Nephron (organoid): Measurements from ENCODE around the gene IFNGR1.

ENCODE experiments used
- H3K27ac Mint-ChIP-seq, 3 experiments: 2 replicates each; pipeline ENCODE4 v1.8.0; 2020; ENCODE audit warnings: mixed read lengths in 3 of 3, mild to moderate bottlenecking in 2 of 3, moderate library complexity in 1 of 3
- H3K27me3 Mint-ChIP-seq: 2 replicates; pipeline ENCODE4 v1.8.0; 2021; ENCODE audit warnings: low read depth, mild to moderate bottlenecking, moderate library complexity, mixed read lengths
- H3K36me3 Mint-ChIP-seq: 2 replicates; pipeline ENCODE4 v1.8.0; 2020; ENCODE audit warnings: low read depth, mixed read lengths
- H3K4me1 Mint-ChIP-seq: 2 replicates; pipeline ENCODE4 v1.8.0; 2020; ENCODE audit warnings: mixed read lengths
- H3K4me3 Mint-ChIP-seq, 3 experiments: 2 replicates each; pipeline ENCODE4 v1.8.0; 2020; ENCODE audit warnings: mild to moderate bottlenecking in 3 of 3, mixed read lengths in 3 of 3, moderate library complexity in 2 of 3
- H3K9me3 Mint-ChIP-seq: 2 replicates; pipeline ENCODE4 v1.8.0; 2020; ENCODE audit warnings: mixed read lengths
- TF ChIP-seq, protein P1 (sequence below), 3 experiments: fragments of 200-600 bp; sonication (generic); IDR thresholded peaks; one replicate each; pipeline ENCODE4 v1.5.0; 2021; ENCODE audit warnings: antibody characterized with exemption in 3 of 3; ENCODE audit not compliant: unreplicated experiment in 3 of 3

Gene IFNGR1

DNA sequence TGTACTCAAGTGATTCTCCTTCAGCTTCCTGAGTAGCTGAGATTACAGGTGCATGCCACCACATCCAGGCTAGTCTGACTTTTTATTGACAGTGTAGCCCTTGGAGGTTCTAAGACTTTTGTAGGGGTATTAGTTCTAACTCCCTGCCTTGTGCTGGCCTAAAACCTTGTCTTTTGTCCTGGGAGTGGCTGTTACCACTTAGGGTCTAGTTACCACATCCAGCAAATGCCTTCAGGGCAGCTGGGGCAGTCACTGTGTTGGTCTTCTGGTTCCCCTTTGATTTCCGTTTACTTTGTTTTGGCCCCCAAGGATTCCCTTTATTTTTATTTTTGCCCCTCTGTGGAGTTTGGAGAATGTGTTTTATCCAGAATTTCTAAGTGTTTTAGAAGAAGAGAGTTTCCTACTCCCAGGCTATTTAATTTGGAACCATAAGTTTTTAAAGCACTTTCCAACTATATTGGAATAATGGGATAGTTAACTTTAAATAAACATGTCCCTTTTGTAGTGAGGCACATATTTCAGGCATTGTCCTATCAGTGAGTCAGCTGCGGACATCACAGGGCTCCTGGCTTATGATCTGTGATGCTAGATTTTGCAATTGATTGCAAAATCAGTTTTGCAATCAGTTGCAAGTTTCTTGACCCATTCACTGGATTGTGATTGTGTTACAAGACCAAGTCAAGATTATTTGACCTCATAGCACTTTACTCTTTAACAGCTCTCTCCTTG lies 70.7 kb downstream of the IFNGR1 start:
- H3K9me3 Mint-ChIP-seq, result peaks cover 14% of the 10 kb centered on the region
- H3K4me3 Mint-ChIP-seq, result no peak overlapping the region
- TF ChIP-seq, protein P1, sequence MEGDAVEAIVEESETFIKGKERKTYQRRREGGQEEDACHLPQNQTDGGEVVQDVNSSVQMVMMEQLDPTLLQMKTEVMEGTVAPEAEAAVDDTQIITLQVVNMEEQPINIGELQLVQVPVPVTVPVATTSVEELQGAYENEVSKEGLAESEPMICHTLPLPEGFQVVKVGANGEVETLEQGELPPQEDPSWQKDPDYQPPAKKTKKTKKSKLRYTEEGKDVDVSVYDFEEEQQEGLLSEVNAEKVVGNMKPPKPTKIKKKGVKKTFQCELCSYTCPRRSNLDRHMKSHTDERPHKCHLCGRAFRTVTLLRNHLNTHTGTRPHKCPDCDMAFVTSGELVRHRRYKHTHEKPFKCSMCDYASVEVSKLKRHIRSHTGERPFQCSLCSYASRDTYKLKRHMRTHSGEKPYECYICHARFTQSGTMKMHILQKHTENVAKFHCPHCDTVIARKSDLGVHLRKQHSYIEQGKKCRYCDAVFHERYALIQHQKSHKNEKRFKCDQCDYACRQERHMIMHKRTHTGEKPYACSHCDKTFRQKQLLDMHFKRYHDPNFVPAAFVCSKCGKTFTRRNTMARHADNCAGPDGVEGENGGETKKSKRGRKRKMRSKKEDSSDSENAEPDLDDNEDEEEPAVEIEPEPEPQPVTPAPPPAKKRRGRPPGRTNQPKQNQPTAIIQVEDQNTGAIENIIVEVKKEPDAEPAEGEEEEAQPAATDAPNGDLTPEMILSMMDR (IDR thresholded peaks at IDR 0.05; ENCODE audit: unreplicated experiment in 3 of 3), result no peak
- H3K27ac Mint-ChIP-seq, result no peak overlapping the region
- H3K27me3 Mint-ChIP-seq, result no peaks in the 10 kb centered on the region
- H3K4me1 Mint-ChIP-seq, result no peaks in the 10 kb centered on the region
- H3K36me3 Mint-ChIP-seq, result no peaks in the 10 kb centered on the region
